GM20431 (cell line): ENCODE data around the gene DMD.
"Not testable (repeated sequence)": the region's sequence is repeated elsewhere in the genome, so short reads cannot be mapped to it uniquely, and the experiment has no call there.

Experiments
- in situ Hi-C: fragments of 300-500 bp; cut with MseI, MboI; formaldehyde crosslinking; loops from one replicate; pipeline ENCODE4 v1.15.0; 2020; ENCODE audit warnings: low sequenced_read_pairs; ENCODE audit not compliant: unreplicated experiment

Gene DMD

DNA sequence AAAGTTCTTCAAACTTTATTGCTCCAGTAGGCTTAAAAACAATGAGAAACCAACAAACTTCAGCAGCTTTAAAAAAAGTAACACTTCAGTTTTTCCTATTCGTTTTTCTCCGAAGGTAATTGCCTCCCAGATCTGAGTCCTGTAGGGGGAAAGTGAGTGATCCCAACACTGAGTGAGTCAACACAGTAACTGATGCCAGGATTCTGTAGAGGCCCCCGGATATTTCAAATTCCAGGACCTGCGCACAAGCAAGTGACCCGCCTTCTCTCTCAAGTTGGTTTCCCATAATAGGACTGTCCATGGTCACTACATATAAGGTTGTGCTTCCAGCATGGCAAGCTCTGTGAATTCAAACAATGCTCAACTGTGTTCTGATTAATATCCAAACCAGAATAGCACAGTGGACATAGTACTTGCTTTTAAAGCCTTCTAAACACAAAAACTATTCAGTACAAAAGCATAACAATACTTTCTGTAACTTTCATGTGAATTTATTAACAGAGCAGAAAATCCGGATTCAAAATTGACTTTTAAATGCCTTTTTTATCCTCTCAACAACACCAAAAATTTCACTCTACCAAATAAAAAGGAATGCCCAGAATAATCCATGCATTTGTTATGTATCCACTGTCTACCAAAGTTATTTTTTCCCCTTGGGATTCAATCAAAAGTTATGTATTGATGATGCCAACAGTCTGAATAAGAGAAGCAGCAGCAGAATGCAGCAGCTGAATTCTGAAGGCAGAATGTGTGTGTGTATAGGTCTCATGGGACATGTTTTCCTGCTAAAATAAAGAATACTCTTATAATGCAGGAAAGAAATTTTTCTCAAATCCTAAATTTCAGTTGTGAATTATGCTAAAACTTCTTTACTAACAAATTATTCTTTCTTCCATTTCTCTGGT, at the start of gene DMD:
Gene DMD (minus strand): TSS at position 194 of the 905 bp plus-strand sequence. CDS start 237 bp downstream, outside the sequence.
- in situ Hi-C loops, result no loop called here

DNA sequence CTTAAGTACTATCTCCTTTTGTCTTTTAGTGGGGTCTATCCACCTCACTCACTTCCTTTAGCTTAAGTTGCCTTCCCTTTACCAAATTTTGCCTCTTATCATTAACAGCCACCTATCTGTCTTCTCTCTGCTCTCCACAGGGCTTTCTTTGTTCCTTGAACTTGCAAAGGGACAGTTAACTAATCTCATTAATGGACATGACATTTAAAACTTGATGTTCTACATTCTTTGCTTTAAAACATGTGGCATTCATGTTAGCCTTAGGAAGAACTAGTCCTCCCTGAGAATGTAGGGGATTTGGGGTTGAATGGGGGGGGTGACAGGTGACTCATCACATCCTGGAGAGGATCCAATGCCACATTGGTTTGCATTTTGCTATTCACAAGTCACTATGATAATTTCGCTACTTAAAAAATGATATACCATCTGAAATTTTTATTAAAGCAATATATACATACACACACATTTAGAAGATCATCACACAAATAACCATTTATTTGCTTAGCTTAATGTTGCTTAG, 41.0 kb upstream of the DMD start:
- in situ Hi-C loops, result no loop called here

DNA sequence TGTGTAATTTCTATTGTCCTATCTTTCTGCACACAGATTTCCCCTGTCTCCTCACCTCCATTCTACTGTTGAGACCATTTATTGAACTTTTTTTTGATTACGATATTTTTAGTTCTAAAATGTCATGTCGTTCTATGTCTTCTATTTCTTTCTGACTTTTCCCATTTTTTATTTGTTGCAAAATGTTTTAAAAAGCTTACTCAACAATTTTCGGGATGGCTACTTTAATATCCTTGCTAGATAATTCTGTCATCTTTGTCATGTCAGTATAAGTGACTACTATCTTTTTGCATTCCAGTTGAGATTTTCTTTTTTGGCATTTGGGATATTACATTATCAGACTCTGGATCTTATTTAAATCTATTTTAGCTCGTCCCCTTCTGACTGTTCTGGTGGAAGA, 7.5 kb upstream of the DMD start:
- in situ Hi-C loops, result no loop called here

DNA sequence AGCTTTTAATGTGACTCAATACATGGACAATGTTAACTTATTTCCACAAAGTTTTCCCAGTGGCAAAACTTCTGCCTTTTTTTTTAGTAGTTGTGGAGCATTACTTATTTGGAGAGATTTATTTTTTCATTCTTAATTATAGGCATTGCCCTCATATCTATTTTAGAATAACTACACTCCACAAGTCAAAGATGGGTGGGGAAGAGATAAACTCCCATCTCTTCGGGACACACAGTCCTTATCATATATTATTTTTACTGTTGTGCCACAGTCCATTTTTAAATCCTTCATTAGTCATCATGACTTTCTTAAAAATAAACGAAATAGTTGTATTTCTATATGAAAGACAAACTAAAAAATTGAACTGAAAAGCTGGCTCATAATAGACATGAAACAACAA, 1.2 kb downstream of the DMD start:
- in situ Hi-C loops, result no loop called here

DNA sequence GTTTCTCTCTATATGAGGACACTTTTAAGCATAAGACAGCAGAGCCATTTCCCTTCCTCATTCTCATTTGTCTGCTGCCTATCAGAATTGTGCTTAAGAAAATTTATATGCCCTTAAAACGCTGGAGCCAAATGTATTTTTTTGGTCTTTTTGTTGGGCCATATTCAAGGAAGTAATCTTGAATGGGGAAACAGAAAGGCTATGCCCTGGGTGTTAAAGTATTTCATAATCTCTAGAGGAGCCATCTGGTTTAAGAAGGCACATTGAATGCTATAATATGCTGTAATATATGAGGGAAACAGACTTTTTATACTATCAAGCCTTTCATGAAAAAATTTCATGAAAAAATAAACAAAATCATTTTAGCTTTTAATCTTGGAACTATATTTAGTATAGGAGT, 4.3 kb downstream of the DMD start:
- in situ Hi-C loops, result no loop called here

DNA sequence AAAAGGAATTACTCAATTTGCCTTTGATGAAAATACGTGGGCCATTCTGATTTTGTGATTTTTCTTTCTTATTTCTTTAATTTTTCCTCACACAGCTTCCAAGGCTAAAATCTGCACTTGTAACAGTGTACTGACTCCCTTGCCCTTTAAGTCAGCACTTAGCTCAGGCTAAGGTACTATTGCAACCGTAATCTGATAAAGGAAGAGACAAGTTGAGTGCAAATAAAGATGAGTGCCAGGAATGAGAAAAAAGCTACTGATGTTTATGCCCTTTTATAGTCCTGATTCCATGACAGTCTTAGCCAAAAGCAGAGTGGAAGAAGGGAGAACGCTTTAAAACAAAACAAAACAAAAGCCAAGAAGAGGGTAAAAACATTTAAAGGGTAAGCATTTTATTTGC, 6.0 kb downstream of the DMD start:
- in situ Hi-C loops, result no loop called here

DNA sequence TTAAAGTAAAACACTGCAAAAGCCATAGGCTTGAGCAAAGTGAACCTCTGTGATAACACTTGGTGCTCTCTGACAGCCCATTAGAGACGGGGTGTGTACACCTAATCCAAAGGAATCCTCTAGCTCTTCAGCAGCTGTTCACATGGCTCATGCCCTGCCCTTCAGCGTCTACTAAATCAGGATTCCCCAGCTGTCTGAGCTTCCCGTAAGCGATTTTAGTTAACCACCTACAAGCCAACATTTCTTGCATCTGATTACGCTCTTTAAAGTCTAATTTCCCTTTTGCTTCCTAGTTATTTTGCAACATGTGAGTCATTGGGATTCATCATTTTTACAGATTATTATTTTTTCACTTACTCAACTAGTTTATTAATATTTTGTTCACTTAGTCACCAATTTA, 6.5 kb downstream of the DMD start:
- in situ Hi-C loops, result no loop called here

DNA sequence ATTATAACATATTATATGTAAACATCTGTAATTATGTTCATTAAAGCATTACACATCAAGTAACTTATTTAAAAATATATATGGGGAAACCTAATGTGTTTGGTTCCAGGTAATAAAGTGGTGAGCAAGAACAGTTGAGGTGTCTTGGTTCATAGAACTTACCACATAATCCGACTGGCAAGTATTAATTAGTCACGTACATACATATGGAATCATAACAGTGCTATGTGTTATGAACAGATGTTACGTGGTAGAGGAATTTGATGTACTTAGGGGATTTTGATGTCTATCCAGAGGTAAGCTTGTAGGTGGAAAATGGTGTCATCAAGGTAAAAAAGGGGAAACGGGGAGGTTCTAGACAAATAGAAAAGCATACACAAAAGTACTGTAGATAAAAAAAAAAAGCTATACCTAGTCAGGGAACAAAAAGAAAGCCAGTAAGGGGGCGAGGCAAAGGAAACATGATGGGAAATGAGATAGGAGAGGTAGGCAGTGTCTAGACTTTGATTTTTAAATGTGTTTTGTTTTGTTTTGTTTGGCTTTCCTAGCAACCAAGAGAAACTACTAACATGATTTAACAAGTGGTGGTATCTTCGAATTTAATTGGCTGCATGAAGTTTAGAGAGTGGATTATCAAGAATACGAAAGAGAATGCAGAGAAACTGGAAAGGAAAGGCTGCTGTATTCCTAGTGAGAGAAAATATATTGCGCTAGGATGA, 12.6 kb downstream of the DMD start:
- in situ Hi-C loops, result no loop called here

DNA sequence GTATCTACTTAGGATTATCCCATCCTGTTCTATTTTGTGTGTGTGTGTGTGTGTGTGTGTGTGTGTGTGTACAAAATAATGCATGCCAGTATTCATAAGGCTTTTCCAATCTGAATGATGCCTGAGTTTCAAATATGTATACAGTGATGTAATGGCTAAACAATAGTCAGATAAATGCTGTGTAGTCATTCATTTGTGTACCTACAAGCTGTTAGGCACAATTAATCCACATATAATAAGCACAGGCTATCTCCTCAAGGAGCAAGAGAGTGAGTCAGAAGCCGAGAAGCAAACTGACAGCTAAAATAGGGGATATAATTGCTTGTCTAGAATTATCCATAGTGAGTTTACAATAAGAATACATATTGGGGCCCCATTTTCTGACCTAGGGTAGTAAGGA, 15.7 kb downstream of the DMD start:
- in situ Hi-C loops, result no loop called here

DNA sequence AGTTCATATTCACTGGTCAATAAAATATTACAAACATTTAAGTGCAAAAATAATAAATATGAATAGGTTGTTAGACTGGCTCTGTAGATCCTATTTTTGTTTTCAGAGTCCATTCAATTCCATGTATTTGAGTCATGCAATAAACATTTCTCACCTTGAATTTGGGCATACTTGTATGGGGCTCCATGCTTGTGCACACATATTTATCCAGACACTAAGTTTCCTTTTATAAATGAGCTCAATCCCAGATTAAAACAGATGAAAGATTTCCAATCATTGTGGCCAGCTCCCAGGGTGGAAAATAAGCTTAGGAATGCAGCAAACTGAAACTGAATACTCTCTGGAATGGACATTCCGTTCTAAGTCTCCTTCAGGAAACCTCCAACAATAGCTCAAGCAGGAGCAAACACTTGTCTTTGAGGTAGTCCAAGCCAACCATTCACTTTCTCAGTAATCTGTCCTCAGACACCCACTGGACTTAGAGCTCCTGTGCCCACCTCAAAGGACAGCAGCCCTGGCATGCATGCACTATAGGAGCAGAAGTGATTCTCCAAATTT, 16.4 kb downstream of the DMD start:
- in situ Hi-C loops, result no loop called here

DNA sequence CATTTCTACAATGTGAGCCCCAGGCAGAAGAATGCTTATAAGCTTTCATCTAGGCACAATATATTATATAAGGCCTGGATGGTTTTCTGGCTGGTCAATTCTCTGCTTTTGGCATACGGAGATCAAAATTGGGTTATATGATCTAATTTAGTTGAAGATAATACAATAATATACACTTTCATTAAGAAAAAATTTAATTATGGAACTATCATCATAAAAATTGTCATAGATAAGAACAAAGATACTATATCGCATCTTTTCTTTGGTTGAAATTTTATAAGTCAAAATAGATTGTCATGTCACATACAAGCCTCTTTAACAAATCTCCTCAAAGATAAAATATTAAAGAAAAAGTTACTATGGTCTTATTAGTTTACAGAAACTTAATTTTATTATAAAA, 17.1 kb downstream of the DMD start:
- in situ Hi-C loops, result no loop called here

DNA sequence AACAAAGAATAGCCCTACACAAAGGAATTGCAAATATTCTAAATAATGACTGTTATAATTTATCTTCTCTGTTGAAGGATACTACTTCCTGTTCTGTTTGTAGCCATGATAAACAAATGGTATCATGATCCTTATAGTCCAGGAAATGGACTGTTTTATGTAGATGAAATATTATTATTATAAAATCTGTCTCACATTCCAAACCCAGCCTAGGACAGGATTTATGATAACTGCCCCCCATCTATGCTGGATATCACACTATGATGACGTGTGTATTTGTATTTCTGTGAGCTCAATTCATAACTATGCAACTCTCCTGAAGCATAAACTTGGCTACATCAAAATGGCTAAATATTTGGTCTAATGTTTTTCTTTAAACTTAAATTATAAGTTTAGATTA, 21.3 kb downstream of the DMD start:
- in situ Hi-C loops, result no loop called here

DNA sequence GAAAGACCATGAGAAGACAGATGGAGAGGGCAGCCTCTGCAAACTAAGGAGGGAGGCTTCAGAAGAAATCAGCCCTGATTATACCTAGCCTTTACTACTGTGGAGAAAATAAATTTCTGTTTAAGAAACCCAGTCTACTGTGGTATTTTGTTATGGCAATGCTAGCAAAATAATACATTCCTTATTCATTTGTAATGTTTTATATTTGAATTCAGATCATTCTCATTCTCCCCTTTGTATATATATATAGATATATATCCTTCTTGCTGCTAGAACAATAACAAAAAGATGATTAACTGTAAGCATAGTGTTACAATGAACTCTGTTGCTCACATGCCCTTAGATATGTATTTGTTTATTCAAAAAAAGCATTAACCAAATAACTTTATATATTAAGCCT, 22.5 kb downstream of the DMD start:
- in situ Hi-C loops, result no loop called here

DNA sequence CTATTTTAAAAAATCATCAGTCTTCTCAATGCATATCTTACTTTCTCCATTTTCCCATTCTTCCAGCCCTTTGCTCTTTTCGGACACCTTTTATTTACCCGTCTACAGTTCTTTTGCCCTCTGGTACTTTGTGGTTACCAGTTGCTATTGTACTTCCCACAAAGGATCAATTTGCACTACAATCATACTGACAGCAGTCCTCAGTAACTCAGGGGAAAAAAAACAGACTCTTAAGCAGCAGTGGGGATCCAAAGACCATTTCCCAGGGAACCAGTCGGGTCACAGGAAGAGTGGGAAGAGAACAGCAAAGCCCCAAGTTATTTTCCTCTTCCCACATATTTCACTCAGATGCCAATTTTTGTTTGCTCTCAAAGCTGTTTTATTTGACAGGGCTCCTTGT, 23.1 kb downstream of the DMD start:
- in situ Hi-C loops, result no loop called here

DNA sequence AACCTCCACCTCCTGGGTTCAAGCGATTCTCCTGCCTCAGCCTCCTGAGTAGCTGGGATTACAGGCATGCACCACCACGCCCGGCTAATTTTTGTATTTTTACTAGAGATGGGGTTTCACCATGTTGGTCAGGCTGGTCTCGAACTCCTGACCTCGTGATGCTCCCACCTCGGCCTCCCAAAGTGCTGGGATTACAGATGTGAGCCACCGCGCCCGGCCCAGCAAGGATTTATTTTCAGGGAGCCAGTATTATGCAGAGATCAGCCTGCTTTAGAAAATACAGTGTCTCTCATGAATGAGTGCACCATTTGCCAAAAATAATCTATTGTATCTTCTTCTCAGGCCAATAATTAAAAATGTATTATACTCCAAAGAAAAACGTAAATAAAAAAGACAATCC, 26.5 kb downstream of the DMD start:
- in situ Hi-C loops, result not testable (repeated sequence)

DNA sequence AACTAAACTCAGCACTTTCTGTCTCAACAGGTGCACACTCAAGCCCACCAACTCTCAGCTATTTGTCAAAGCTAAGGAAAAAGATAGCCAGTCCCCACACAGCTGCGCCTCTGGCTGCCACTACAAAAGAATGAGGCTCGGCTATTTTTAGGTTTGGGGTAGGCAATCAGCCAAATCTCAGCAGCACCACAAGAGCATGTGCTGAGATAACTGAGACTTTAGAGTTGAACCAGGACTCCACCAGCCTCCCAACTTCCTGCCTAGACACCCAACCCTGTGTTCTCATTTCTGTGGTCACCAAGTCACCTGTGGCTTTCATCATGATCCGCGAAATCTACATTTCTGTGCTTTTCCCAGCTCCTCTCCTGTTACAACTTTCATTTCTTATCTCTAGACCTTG, 28.0 kb downstream of the DMD start:
- in situ Hi-C loops, result no loop called here

DNA sequence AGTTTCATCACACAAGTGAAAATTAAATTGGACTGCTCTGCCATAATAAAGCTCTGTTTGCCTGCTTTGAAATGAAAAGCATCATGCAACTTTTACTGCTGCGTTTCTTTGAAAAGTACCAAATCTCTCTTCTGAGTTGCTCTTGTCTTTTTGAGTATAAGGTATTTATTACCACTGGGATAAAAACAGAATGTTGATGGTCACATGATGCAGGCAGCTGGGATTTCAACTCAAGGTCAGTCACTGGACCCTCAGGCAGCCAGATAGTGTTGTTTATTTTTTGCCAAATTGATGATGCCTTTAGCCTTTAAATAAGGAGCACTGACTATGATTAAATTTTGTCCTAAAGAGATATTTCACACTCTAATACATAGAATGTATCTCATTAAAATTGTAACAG, 32.7 kb downstream of the DMD start:
- in situ Hi-C loops, result no loop called here

DNA sequence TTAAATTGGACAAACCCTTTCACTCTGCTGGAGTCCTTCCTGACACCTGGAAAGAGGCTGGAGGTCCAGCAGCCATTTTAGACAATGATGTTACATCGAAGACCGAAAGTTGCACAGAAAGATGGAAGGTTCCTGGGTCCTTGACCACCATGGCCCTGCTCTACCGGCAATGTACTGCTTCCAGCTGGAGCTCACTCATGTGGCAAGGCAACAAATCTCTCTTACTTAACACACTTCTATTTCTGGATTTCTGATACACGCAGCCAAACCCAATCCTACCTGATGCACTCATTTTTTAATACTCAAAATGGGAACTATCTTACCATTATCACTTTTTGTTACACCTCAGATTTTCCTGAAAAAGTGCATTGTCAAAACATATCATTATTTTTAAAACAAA, 33.1 kb downstream of the DMD start:
- in situ Hi-C loops, result no loop called here

DNA sequence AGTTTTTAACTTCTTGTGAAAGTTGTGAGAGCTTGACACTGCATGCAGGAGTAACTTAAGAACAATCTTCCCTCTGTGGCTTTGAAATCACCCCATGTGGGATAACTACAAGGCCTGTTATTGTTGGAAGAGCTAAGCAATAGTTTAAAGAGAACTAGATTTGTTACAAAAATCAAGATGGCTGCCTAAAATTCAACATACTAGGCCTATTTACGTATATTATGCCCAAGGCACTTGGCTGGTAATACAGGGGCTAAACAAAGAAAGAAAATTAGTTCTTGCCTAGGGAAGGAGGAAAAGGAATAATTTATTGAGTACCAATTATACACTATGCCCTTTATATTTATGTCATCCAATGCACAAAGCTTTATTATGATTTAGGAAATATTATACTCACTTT, 36.1 kb downstream of the DMD start:
- in situ Hi-C loops, result no loop called here

DNA sequence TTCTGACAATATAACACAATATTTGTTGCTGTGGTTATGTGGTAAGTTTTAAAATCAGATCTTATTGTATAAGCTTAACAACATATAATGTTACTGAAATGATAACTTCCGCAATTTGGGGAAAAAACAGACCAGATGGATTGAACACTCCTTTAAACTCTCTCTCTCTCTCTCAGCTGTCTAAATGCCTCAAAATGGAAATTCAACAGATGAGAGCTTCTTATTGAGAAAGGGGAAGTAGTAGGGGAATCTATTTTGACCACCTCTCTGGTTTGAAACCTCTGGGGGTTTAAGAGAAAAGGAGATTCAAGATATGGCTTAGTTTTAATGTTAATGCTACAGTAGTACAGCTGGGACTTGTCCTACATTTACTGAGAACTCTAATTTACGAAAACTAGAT, 40.3 kb downstream of the DMD start:
- in situ Hi-C loops, result no loop called here

DNA sequence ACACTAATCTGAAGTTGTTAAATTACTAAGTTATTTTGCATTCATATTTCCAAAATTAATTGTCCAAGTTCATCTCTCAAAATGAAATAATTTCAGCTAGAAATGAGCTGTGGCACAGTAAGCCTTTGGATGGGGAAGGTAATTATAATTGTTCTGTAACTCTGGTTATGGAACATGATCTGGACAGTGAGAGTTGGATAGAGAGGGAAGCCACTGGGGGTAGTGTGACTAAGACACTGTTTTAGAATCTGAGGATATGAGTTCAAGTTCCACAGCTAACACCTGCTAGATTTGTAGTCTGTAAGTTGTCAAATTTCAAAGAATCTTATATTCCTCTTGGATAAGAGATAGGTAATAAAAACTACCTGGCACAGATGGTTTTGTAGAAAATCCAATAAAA, 49.5 kb downstream of the DMD start:
- in situ Hi-C loops, result no loop called here
